Right lobe of liver (tissue), 6 donors: Measurements from ENCODE around the gene ADGRV1. TPM values are rescaled to one million over a fixed set of nuclear protein-coding genes. Genes with fewer than 3 reads are reported as not detected.
A peak's percentile ranks its signal among the peaks of the same experiment; 100 is the strongest.

ENCODE experiments used
- ATAC-seq, 4 donors: fragments of 200-7000 bp; cut with Tn5 transposase; one replicate each; pipeline ENCODE4 v1.9.1; 2020; ENCODE audit warnings: mild to moderate bottlenecking in 4 of 4, moderate library complexity in 4 of 4
- DNase-seq, 3 donors: peaks; one replicate each; pipeline ENCODE4 v3.0.0-alpha.2; 2020
- H3K27ac ChIP-seq, 3 donors: fragments of 200-600 bp; one replicate each; pipeline ENCODE4 v1.8.0; 2022
- H3K27me3 ChIP-seq, 2 donors: fragments of 200-600 bp; one replicate each; pipeline ENCODE4 v1.8.0; 2022
- H3K36me3 ChIP-seq, 4 donors: fragments of 200-600 bp; sonication (generic) in 1 of 4; one replicate each; pipeline versions ENCODE4 v1.5.1 to v1.8.0; 2017 to 2022; ENCODE audit warnings: control low read depth in 1 of 4
- H3K4me1 ChIP-seq, 4 donors: fragments of 200-600 bp; sonication (generic) in 1 of 4; one replicate each; pipeline versions ENCODE4 v1.5.1 to v1.8.0; 2017 to 2022; ENCODE audit warnings: control low read depth in 1 of 4
- H3K4me3 ChIP-seq, 3 donors: fragments of 200-600 bp; one replicate each; pipeline ENCODE4 v1.8.0; 2022
- H3K9me3 ChIP-seq, 4 donors: fragments of 200-600 bp; sonication (generic) in 1 of 4; one replicate each; pipeline versions ENCODE4 v1.5.1 to v1.8.0; 2017 to 2022; ENCODE audit warnings: control low read depth in 1 of 4
- POLR2A ChIP-seq: fragments of 450-650 bp; IDR thresholded peaks from one replicate; pipeline ENCODE4 v1.6.1; 2017; ENCODE audit warnings: antibody characterized with exemption, mild to moderate bottlenecking
- WGBS: methylation state at CpG from one replicate; pipeline ENCODE4 v1.1.6; 2018; ENCODE audit warnings: low coverage, low lambda C conversion rate; ENCODE audit not compliant: insufficient coverage; ENCODE audit errors: missing lambda C conversion rate; 5-methylcytosine and 5-hydroxymethylcytosine counted together
- intact Hi-C, 2 donors: fragments of 100-400 bp; cut with DNase I; formaldehyde crosslinking; loops; one replicate each; pipeline versions ENCODE4 v1.11.2 to v1.14.1; 2022
- total RNA-seq, 6 experiments: library from RNA; depleted of rRNA in 2 of 6; stranded (reverse); fragments of >200 nt in 2 of 6; fragmentation: NEBNext Ultra II Directional in 3 of 6; extraction: Animal tissue kit (Norgen Biotek cat#: 25700) in 3 of 6; gene quantifications; one replicate each; pipeline versions ENCODE4 v1.1.0 to v1.2.4, GENCODE V29; 2016 to 2023
- TF ChIP-seq, protein P1 (sequence below), 4 donors: fragments of 200-600 bp in 3 of 4; fragments of 450-650 bp in 1 of 4; IDR thresholded peaks; one replicate each; pipeline versions ENCODE4 v1.5.1 to v1.8.0; 2016 to 2022; ENCODE audit warnings: antibody characterized with exemption in 4 of 4, mild to moderate bottlenecking in 2 of 4
- donor health status: DM: no; HTN: yes; CAD: no.
- donor health status: DM: no; HTN: no; CAD: no.
- donor health status: DM: no; HTN: no; CAD: no.
- donor health status: DM: no; HTN: yes; CAD: no.
- donor health status: DM: no; HTN: yes; CAD: no.

ADGRV1 gene
- total RNA-seq, 6 experiments from 2014 or later, result 4.5 to 15.9 (median 7.4) TPM

DNA sequence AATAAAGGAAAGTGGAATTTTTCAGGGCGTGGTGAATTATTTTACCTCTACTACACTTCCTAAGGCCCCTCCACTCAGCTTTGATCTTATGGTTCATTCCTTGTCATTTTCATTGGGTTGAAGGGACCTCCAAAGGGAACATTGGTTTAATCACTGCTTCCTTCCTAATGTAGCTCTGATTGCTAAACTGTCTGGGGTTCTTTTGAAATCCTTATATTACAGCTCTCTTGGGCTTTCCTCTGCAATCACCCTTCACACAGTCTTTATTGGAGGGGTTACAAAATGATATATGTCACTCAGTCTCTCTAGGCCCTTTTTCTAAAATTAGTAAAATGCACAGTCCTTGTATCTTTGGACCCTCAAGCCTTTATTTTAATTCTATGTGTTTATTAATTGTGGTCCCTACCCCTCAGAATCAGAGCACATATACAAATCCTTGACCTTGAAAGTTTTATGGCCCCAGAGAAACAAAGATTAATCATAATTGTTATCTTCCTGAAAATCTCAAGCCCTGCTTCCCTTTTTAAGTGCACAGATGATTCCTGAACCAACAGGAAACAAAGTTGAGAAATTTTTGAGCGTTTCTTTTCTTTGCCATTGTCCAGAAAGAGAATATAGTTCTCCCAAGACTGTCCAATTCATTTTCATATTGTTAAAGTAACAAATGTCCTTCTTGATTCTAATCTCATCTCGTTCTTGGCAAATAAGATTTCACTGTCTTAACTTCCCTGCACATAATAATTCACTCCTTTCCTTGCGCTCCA, 494.6 kb downstream of the ADGRV1 start:
- Histone ChIP-seq H3K4me3 (no peak overlapping the region), H3K27ac (no peak overlapping the region), H3K27me3 (no peaks in the 10 kb centered on the region), H3K4me1 (peaks cover 0 to 12% (median 0%) of the 10 kb centered on the region in 4 donors), H3K9me3 (no peaks in the 10 kb centered on the region), H3K36me3 (no peaks in the 10 kb centered on the region)
- ATAC-seq (peak in 3 of 4 donors; percentile 16 to 54 (median 36)), DNase-seq (no peak)
- WGBS, result 50% methylated on average over 4 of the region's 4 CpGs
- TF ChIP-seq, protein P1, sequence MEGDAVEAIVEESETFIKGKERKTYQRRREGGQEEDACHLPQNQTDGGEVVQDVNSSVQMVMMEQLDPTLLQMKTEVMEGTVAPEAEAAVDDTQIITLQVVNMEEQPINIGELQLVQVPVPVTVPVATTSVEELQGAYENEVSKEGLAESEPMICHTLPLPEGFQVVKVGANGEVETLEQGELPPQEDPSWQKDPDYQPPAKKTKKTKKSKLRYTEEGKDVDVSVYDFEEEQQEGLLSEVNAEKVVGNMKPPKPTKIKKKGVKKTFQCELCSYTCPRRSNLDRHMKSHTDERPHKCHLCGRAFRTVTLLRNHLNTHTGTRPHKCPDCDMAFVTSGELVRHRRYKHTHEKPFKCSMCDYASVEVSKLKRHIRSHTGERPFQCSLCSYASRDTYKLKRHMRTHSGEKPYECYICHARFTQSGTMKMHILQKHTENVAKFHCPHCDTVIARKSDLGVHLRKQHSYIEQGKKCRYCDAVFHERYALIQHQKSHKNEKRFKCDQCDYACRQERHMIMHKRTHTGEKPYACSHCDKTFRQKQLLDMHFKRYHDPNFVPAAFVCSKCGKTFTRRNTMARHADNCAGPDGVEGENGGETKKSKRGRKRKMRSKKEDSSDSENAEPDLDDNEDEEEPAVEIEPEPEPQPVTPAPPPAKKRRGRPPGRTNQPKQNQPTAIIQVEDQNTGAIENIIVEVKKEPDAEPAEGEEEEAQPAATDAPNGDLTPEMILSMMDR (IDR thresholded peaks at IDR 0.05), result no peak
- TF ChIP-seq POLR2A, result no peak
- intact Hi-C loops, result no loop called here

DNA sequence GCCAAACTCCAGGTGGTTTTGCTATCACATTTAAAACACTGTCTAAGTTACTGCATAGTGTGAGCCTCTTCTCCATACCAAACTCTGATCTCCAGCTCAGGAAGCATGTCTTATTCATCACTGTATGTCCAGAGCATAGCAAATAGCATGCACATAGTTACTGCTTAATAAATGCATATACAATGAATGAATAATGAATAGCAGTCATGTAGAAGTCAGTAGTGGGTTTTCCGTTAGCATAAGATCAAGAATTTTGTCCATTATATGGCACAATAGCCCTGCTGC, 495.1 kb downstream of the ADGRV1 start:
- Histone ChIP-seq H3K27ac (no peak overlapping the region), H3K36me3 (no peaks in the 10 kb centered on the region), H3K9me3 (no peaks in the 10 kb centered on the region)

DNA sequence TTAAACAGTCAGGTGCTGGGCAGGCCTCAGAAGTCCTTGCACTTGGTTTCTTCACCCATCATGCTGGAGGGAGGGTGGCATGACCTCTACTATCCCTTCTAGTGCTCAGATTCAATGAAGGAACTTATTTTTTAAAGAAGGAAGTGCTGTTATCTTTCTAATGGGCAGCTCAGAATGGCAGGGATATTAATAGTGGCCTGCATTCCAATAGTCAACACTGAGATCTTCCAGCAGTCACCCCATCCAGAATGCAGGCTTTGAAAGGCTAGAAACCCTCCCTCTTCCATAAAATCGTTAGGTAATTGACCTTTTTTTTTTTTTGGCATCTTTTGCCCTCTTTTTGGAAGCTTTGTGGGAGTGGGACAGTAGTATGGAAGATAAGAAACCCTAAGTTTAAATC, 499.6 kb downstream of the ADGRV1 start:
- Histone ChIP-seq H3K36me3 (no peaks in the 10 kb centered on the region), H3K27me3 (no peaks in the 10 kb centered on the region), H3K27ac (no peak overlapping the region), H3K9me3 (no peaks in the 10 kb centered on the region), H3K4me1 (no peaks in the 10 kb centered on the region), H3K4me3 (no peak overlapping the region)
- TF ChIP-seq, protein P1 (IDR thresholded peaks at IDR 0.05), result no peak
- no peak for TF ChIP-seq POLR2A
- DNase-seq (no peak), ATAC-seq (no peak)
- 8% methylated on average over 1 of the region's 1 CpG for WGBS
- intact Hi-C loops, result no loop called here

More for the DNA sequence above, 495.1 kb downstream of the ADGRV1 start:
- no peaks in the 10 kb centered on the region for H3K27me3 ChIP-seq
- ATAC-seq (no peak), DNase-seq (no peak)
- intact Hi-C loops, result no loop called here
- TF ChIP-seq, protein P1 (IDR thresholded peaks at IDR 0.05), result no peak
- no peak for TF ChIP-seq POLR2A
- peaks cover 0 to 6% (median 0%) of the 10 kb centered on the region in 4 donors for H3K4me1 ChIP-seq
- H3K4me3 ChIP-seq, result no peak overlapping the region
- 70% methylated on average over 1 of the region's 1 CpG for WGBS

DNA sequence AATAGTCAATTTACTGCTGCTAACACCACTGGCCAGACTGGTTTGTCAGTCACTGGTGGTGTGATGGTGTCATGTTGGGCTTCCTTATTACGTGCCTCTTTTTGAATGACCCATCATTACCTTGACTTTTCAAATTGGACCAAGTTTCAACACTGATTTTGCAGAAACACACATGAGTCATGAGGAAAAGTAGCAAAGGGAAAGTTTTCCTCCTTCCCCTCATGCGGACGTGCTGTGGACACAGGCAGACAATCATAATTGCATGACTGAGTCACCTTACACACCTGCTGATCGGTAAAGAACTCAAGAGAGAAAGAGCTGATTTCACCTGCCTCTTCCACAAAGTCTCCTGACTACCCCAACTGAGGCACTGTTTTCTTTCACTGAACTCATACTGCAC, 500.0 kb downstream of the ADGRV1 start:
- no peak overlapping the region for H3K27ac ChIP-seq
- peak in 1 of 4 donors; percentile 72 for ATAC-seq
- H3K9me3 ChIP-seq, result no peaks in the 10 kb centered on the region
- TF ChIP-seq, protein P1 (IDR thresholded peaks at IDR 0.05), result no peak
- TF ChIP-seq POLR2A, result no peak
- no peaks in the 10 kb centered on the region for H3K27me3 ChIP-seq
- H3K36me3 ChIP-seq, result no peaks in the 10 kb centered on the region
- H3K4me3 ChIP-seq, result no peak overlapping the region
- no peaks in the 10 kb centered on the region for H3K4me1 ChIP-seq
- DNase-seq, result no peak
- intact Hi-C loops, result no loop called here
- WGBS, result 59% methylated on average over 2 of the region's 4 CpGs
